ENCODE results near the gene DALRD3. TPM values are rescaled to one million over a fixed set of nuclear protein-coding genes. Genes with fewer than 3 reads are reported as not detected.

DALRD3 gene
- total RNA-seq, 2 experiments from 2014 or later = 19.5 to 19.7 TPM

GRCh38 chr3:48983096-48983495 lies 35.3 kb downstream of the DALRD3 start:
- Mint-ChIP-seq H3K36me3 (ENCODE audit: low read depth) (peaks cover 23% of the 10 kb centered on the region), H3K27ac (peak overlapping the region; percentile 30), H3K27me3 (ENCODE audit: low read depth) (no peaks in the 10 kb centered on the region), H3K9me3 (no peaks in the 10 kb centered on the region), H3K4me3 (no peak overlapping the region), H3K4me1 (ENCODE audit: low read depth) (peaks cover 5% of the 10 kb centered on the region)
- intact Hi-C loops (cut with micrococcal nuclease) = no loop called here
- no peak for DNase-seq
- CTCF ChIA-PET = no interaction called here

GRCh38 chr3:48982686-48983085 lies 35.7 kb downstream of the DALRD3 start:
- H3K27ac Mint-ChIP-seq = no peak overlapping the region
- H3K4me3 Mint-ChIP-seq = no peak overlapping the region
- intact Hi-C loops (cut with micrococcal nuclease) = no loop called here
- no peaks in the 10 kb centered on the region for H3K27me3 Mint-ChIP-seq (ENCODE audit: low read depth)
- no peaks in the 10 kb centered on the region for H3K9me3 Mint-ChIP-seq
- peaks cover 23% of the 10 kb centered on the region for H3K36me3 Mint-ChIP-seq (ENCODE audit: low read depth)
- no peak for DNase-seq
- CTCF ChIA-PET = no interaction called here
- peaks cover 2% of the 10 kb centered on the region for H3K4me1 Mint-ChIP-seq (ENCODE audit: low read depth)

DNA sequence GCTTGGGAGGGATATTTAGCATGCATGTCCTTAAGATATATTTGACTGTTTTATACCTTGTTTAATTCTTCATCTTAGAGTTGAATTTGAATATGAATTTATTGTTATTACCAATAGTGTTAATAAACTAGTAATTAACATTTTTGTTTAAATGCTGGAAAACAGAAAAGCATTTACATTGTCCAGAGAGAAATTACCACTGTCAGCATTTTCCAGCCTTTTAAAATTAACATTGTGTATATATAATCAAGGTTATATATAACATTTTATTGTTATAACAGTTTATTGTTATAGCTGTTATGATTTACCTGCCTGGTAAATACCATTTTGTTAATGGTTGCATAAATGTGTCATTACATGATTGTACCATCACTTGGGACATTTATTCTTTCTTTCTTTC lies 36.4 kb downstream of the DALRD3 start:
- Mint-ChIP-seq H3K27me3 (ENCODE audit: low read depth) (no peaks in the 10 kb centered on the region), H3K4me3 (no peak overlapping the region), H3K4me1 (ENCODE audit: low read depth) (peaks cover 2% of the 10 kb centered on the region), H3K27ac (no peak overlapping the region), H3K36me3 (ENCODE audit: low read depth) (peaks cover 23% of the 10 kb centered on the region), H3K9me3 (no peaks in the 10 kb centered on the region)
- intact Hi-C loops (cut with micrococcal nuclease) = no loop called here
- CTCF ChIA-PET = interaction anchor here (0.6 kb wide), 1 partner anchor 171 kb away, joined by 4 read pairs; no protein-coding TSS in a partner anchor
- DNase-seq = no peak

- H3K36me3 Mint-ChIP-seq (ENCODE audit: low read depth) = peaks cover 32% of the 10 kb centered on the region
- no peaks in the 10 kb centered on the region for H3K9me3 Mint-ChIP-seq
- DNase-seq = no peak
- intact Hi-C loops (cut with micrococcal nuclease) = no loop called here
- no peaks in the 10 kb centered on the region for H3K27me3 Mint-ChIP-seq (ENCODE audit: low read depth)
- CTCF ChIA-PET = no interaction called here
- no peaks in the 10 kb centered on the region for H3K4me1 Mint-ChIP-seq (ENCODE audit: low read depth)
- H3K27ac Mint-ChIP-seq = no peak overlapping the region
- H3K4me3 Mint-ChIP-seq = no peak overlapping the region
Observed at GRCh38 chr3:48980295-48980694, 38.1 kb downstream of the DALRD3 start.

DNA sequence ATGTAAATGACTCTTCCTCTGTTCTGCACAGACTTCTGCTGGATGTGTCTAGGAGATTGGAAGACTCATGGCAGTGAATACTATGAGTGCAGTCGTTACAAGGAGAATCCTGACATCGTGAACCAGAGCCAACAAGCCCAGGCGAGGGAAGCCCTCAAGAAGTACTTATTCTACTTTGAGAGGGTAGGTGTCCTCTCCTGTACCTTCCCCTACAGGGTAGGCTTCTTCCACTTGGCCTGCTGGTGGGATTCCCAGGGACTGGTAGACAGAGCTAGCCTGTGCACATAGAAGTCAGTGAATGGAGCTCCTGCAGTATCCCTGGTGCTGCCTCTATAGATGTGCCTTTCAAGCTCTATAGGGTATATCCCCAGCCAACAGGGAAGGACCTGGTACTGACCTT lies 38.9 kb downstream of the DALRD3 start:
- no peak overlapping the region for H3K27ac Mint-ChIP-seq

DNA sequence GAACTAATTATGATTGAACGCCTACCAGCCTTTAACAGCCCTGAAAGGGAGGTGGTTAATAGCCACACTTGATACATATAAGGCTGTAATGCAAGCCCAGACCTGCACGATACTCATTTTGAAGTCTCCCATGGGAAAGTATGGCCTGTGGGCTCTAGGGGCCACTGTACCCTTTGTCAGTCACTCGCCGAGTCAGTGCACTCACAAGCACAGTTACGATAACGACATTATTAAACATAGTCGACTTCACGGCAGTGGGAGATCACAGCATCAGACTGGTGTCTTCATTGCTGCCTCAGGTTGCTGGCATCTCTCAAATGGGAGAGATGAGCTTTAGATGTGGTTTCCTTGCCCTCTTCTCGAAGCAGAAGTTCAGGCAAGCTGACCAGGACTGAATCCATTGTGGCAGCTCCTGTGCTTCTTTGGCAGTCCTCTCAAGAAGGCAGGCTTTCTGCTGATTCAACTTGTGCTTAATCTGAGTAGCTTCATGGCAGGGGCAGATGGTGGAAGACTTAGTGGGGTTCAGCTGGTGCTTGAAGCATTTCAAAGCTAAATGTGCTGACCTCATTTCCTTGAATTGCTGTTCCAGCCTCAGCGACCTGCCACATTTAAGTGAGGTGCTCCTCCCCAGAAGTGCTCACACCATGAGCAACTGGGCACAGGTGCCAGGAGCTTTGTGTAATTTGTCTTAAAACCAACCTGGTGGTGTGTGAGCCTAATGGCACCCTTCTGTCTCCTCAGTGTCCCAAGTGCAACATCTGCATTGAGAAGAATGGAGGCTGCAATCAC lies 44.1 kb downstream of the DALRD3 start:
- H3K36me3 Mint-ChIP-seq (ENCODE audit: low read depth) = peaks cover 45% of the 10 kb centered on the region
- H3K27me3 Mint-ChIP-seq (ENCODE audit: low read depth) = no peaks in the 10 kb centered on the region
- intact Hi-C loops (cut with micrococcal nuclease) = no loop called here
- no peaks in the 10 kb centered on the region for H3K9me3 Mint-ChIP-seq
- DNase-seq = no peak
- no peaks in the 10 kb centered on the region for H3K4me1 Mint-ChIP-seq (ENCODE audit: low read depth)
- CTCF ChIA-PET = interaction anchor here (0.6 kb wide), 2 partner anchors 214 to 746 kb away, joined by 3 to 6 read pairs; no protein-coding TSS in a partner anchor
- H3K27ac Mint-ChIP-seq = no peak overlapping the region
- no peak overlapping the region for H3K4me3 Mint-ChIP-seq

More for the DNA sequence above, 38.9 kb downstream of the DALRD3 start:
- CTCF ChIA-PET = interaction anchor here (0.5 kb wide), 1 partner anchor 473 kb away, joined by 4 read pairs; no protein-coding TSS in a partner anchor
- Mint-ChIP-seq H3K9me3 (no peaks in the 10 kb centered on the region), H3K4me1 (ENCODE audit: low read depth) (no peaks in the 10 kb centered on the region), H3K36me3 (ENCODE audit: low read depth) (peaks cover 35% of the 10 kb centered on the region), H3K27me3 (ENCODE audit: low read depth) (no peaks in the 10 kb centered on the region), H3K4me3 (no peak overlapping the region)
- intact Hi-C loops (cut with micrococcal nuclease) = no loop called here
- DNase-seq = no peak

- Mint-ChIP-seq H3K36me3 (ENCODE audit: low read depth) (peaks cover 43% of the 10 kb centered on the region), H3K9me3 (no peaks in the 10 kb centered on the region), H3K4me3 (no peak overlapping the region), H3K27ac (no peak overlapping the region), H3K27me3 (ENCODE audit: low read depth) (no peaks in the 10 kb centered on the region), H3K4me1 (ENCODE audit: low read depth) (peaks cover 3% of the 10 kb centered on the region)
- intact Hi-C loops (cut with micrococcal nuclease) = no loop called here
- no peak for DNase-seq
- CTCF ChIA-PET = interaction anchor here (0.7 kb wide), 1 partner anchor 51 kb away, joined by 4 read pairs; no protein-coding TSS in a partner anchor
Observed at GRCh38 chr3:48970586-48970985, 47.8 kb downstream of the DALRD3 start.

DNA sequence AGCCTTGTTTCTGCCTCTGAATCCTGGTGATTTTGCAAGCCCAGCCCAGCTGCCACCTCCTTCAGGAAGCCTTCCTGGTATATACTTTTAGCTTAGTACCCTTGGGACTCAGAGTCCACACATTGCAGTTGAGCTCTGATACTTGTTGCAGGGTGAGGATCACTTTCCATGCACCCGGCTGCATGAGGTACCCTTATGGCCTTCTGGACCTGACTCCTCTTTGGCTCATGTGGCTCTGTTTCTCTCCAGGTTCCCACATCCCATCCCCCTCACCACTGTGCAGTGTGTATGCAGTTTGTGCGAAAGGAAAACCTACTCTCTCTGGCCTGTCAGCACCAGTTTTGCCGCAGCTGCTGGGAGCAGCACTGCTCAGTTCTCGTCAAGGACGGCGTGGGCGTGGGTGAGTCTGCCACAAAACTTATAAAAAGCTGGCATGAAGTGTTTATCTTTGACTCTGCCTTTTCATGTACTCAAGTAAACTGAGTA lies 51.5 kb downstream of the DALRD3 start:
- no peaks in the 10 kb centered on the region for H3K27me3 Mint-ChIP-seq (ENCODE audit: low read depth)

GRCh38 chr3:48966367-48966766 lies 52.0 kb downstream of the DALRD3 start:
- Mint-ChIP-seq H3K36me3 (ENCODE audit: low read depth) (peaks cover 28% of the 10 kb centered on the region), H3K4me1 (ENCODE audit: low read depth) (peaks cover 3% of the 10 kb centered on the region), H3K27ac (no peak overlapping the region)

More for the DNA sequence above, 51.5 kb downstream of the DALRD3 start:
- Mint-ChIP-seq H3K4me1 (ENCODE audit: low read depth) (peaks cover 3% of the 10 kb centered on the region), H3K36me3 (ENCODE audit: low read depth) (peaks cover 34% of the 10 kb centered on the region), H3K9me3 (no peaks in the 10 kb centered on the region), H3K27ac (peak overlapping the region; percentile 51), H3K4me3 (no peak overlapping the region)
- intact Hi-C loops (cut with micrococcal nuclease) = no loop called here
- CTCF ChIA-PET = interaction anchor here (0.5 to 0.9 kb wide), 2 partner anchors 21 to 44 kb away, joined by 3 read pairs; no protein-coding TSS in a partner anchor
- peak; percentile 12 for DNase-seq

More at GRCh38 chr3:48966367-48966766, 52.0 kb downstream of the DALRD3 start:
- intact Hi-C loops (cut with micrococcal nuclease) = no loop called here
- no peak overlapping the region for H3K4me3 Mint-ChIP-seq
- H3K9me3 Mint-ChIP-seq = no peaks in the 10 kb centered on the region
- H3K27me3 Mint-ChIP-seq (ENCODE audit: low read depth) = no peaks in the 10 kb centered on the region
- CTCF ChIA-PET = interaction anchor here (0.9 kb wide), 1 partner anchor 43 kb away, joined by 3 read pairs; no protein-coding TSS in a partner anchor
- no peak for DNase-seq

Small RNAs within 50 kb of the gene (microRNA-seq; reads per million reads assigned to microRNA genes)
- gene MIR191 (ENCODE audit: borderline microRNAs expressed, borderline replicate concordance) = 10,261 reads per million, percentile 96 among the genes with 10 or more reads in this experiment
- 3,624 reads per million, percentile 93 among the genes with 10 or more reads in this experiment for gene MIR425 (ENCODE audit: borderline microRNAs expressed, borderline replicate concordance)

Other genes with a start within 250 kb of the DALRD3 start
- gene PRKAR2A, start 170.7 kb downstream of the DALRD3 start, total RNA-seq = 10 to 100 TPM; 18.5 to 21.7 TPM
- 10 to 100 TPM; 12.9 to 16.2 TPM for gene SLC25A20, start 119.7 kb downstream of the DALRD3 start, total RNA-seq
- 10 to 100 TPM; 96.1 to 99.1 TPM for gene ARIH2, start 99.7 kb downstream of the DALRD3 start, total RNA-seq
- gene P4HTM, start 28.3 kb downstream of the DALRD3 start, total RNA-seq = 10 to 100 TPM; 20.2 to 21.7 TPM
- 100 to 1,000 TPM; 119 to 120 TPM for gene WDR6, start 11.2 kb downstream of the DALRD3 start, total RNA-seq
- 100 to 1,000 TPM; 113 to 115 TPM for gene NDUFAF3, start 3.5 kb upstream of the DALRD3 start, total RNA-seq
- 100 to 1,000 TPM; 565 to 593 TPM for gene IMPDH2, start 10.8 kb upstream of the DALRD3 start, total RNA-seq
- gene QRICH1, start 75.5 kb upstream of the DALRD3 start, total RNA-seq = 100 to 1,000 TPM; 100 to 111 TPM
- 100 to 1,000 TPM; 265 to 281 TPM for gene QARS1, start 86.2 kb upstream of the DALRD3 start, total RNA-seq
- 10 to 100 TPM; 44.3 to 46.5 TPM for gene USP19, start 102.2 kb upstream of the DALRD3 start, total RNA-seq
- gene LAMB2, start 114.5 kb upstream of the DALRD3 start, total RNA-seq = not detected
- 10 to 100 TPM; 11.8 to 12.8 TPM for gene CCDC71, start 147.8 kb upstream of the DALRD3 start, total RNA-seq
- gene KLHDC8B, start 153.0 kb upstream of the DALRD3 start, total RNA-seq = 1 to 10 TPM; 1.8 to 2.4 TPM

Data from activated naive CD4-positive, alpha-beta T cell treated with anti-CD3 and anti-CD28 coated beads for 36 hours (primary cell).